Caki2 (cell line): ENCODE results near the gene ZNF410. TPM values are rescaled to one million over a fixed set of nuclear protein-coding genes. Genes with fewer than 3 reads are reported as not detected.
"Not testable (repeated sequence)": the region's sequence is repeated elsewhere in the genome, so short reads cannot be mapped to it uniquely, and the experiment has no call there.

Experiments used
- DNase-seq: peaks from one replicate; pipeline ENCODE4 v3.0.0-alpha.2; 2015; ENCODE audit warnings: low read depth
- in situ Hi-C: cut with HindIII; loops from 2 replicates; pipeline ENCODE4 v1.10.0; 2016; ENCODE audit warnings: low sequenced_read_pairs, low pct_unique_long_range_greater_than_20kb, mixed read lengths
- total RNA-seq: library from RNA; depleted of rRNA; stranded (reverse); fragments of >200 nt; shearing (Covaris generic); gene quantifications from 2 replicates; pipeline ENCODE4 v1.2.3, GENCODE V29; 2014; ENCODE audit warnings: low replicate concordance; rRNA removed

ZNF410 gene
- 45.6 and 67.7 TPM in 2 replicates for total RNA-seq

- DNase-seq: peak; percentile 90
- in situ Hi-C loops: no loop called here
These were observed at the start of gene ZNF410 for GRCh38 chr14:73886449-73887317. Gene ZNF410, plus strand, starts transcription at chr14:73886859. Its CDS starts 5,317 bp downstream, at chr14:73892176.

- in situ Hi-C loops, DNase-seq: not testable (repeated sequence)
These were observed 48.2 kb upstream of the ZNF410 start for GRCh38 chr14:73838293-73839034.

GRCh38 chr14:73842201-73842600 is 44.5 kb upstream of the ZNF410 start:
- in situ Hi-C loops: no loop called here
- DNase-seq: no peak

- in situ Hi-C loops: no loop called here
- no peak for DNase-seq
These were observed 43.8 kb upstream of the ZNF410 start for GRCh38 chr14:73842851-73843250.

GRCh38 chr14:73843296-73843695 is 43.4 kb upstream of the ZNF410 start:
- no peak for DNase-seq
- in situ Hi-C loops: no loop called here

- in situ Hi-C loops: no loop called here
- DNase-seq: no peak
These were observed 39.7 kb upstream of the ZNF410 start for GRCh38 chr14:73846947-73847346.

- in situ Hi-C loops: no loop called here
- DNase-seq: peak; percentile 55
These were observed 35.7 kb upstream of the ZNF410 start for GRCh38 chr14:73851000-73851399.

GRCh38 chr14:73851567-73852382 is 34.9 kb upstream of the ZNF410 start, which contains the start of gene PTGR2:
Gene PTGR2, plus strand, starts transcription at chr14:73851831. Its CDS starts 7,032 bp downstream, at chr14:73858863.
- peak; percentile 97 for DNase-seq
- in situ Hi-C loops: no loop called here

GRCh38 chr14:73859145-73859544 is 27.5 kb upstream of the ZNF410 start:
- no peak for DNase-seq
- in situ Hi-C loops: no loop called here

- in situ Hi-C loops: no loop called here
- DNase-seq: no peak
These were observed 25.6 kb upstream of the ZNF410 start for GRCh38 chr14:73861073-73861472.

GRCh38 chr14:73862480-73862879 is 24.2 kb upstream of the ZNF410 start:
- no peak for DNase-seq
- in situ Hi-C loops: no loop called here

- DNase-seq: no peak
- in situ Hi-C loops: no loop called here
These were observed 23.4 kb upstream of the ZNF410 start for GRCh38 chr14:73863209-73863608.

GRCh38 chr14:73865534-73866113 is 21.0 kb upstream of the ZNF410 start:
- DNase-seq: no peak
- in situ Hi-C loops: no loop called here

GRCh38 chr14:73869754-73870153 is 16.9 kb upstream of the ZNF410 start:
- DNase-seq, in situ Hi-C loops: not testable (repeated sequence)

- DNase-seq: no peak
- in situ Hi-C loops: no loop called here
These were observed 16.0 kb upstream of the ZNF410 start for GRCh38 chr14:73870525-73871235.

- no peak for DNase-seq
- in situ Hi-C loops: no loop called here
These were observed 13.0 kb upstream of the ZNF410 start for GRCh38 chr14:73873660-73874059.

GRCh38 chr14:73877790-73878189 is 8.9 kb upstream of the ZNF410 start:
- in situ Hi-C loops: no loop called here
- DNase-seq: no peak
